ENCODE results near the gene ACBD3.

- TF ChIP-seq EZH2phosphoT487 (IDR thresholded peaks at IDR 0.05; ENCODE audit: insufficient read depth, low read depth) (no peak), EZH2 (IDR thresholded peaks at IDR 0.05; ENCODE audit: insufficient read depth, poor library complexity, severe bottlenecking) (no peak)
These were observed 69.9 kb downstream of the ACBD3 start for GRCh38 chr1:226116673-226117072.
